GM06990 (cell line): Measurements from ENCODE around the gene KIF5C.

Experiments used
- DNase-seq: peaks from one replicate; pipeline ENCODE4 v3.0.0-alpha.2; 2011; ENCODE audit not compliant: insufficient read length; ENCODE audit errors: extremely low read depth
- H3K27me3 ChIP-seq: replicated peaks from 2 replicates; pipeline ENCODE4 v1.6.0; 2011; ENCODE audit warnings: low read length; ENCODE audit not compliant: control insufficient read depth, insufficient read depth
- H3K36me3 ChIP-seq: 2 replicates; pipeline ENCODE4 v1.5.1; 2011; ENCODE audit warnings: low read length; ENCODE audit not compliant: control insufficient read depth, insufficient read depth
- H3K4me3 ChIP-seq: replicated peaks from 2 replicates; pipeline ENCODE4 v1.5.1; 2011; ENCODE audit warnings: low read depth, mild to moderate bottlenecking, control low read depth, low read length
- CTCF ChIP-seq: IDR thresholded peaks from 2 replicates; pipeline ENCODE4 v1.5.1; 2011; ENCODE audit warnings: low read length, control low read depth, mild to moderate bottlenecking, inconsistent platforms; ENCODE audit not compliant: insufficient read depth, poor library complexity, severe bottlenecking

Gene KIF5C

GRCh38 chr2:149004836-149005235 is 129.8 kb downstream of the KIF5C start:
- H3K27me3 ChIP-seq: no peaks in the 10 kb centered on the region
- no peak for DNase-seq
- no peaks in the 10 kb centered on the region for H3K36me3 ChIP-seq
- no peak for TF ChIP-seq CTCF
- no peak overlapping the region for H3K4me3 ChIP-seq

GRCh38 chr2:149005471-149006077 is 130.5 kb downstream of the KIF5C start:
- H3K27me3 ChIP-seq: no peaks in the 10 kb centered on the region
- H3K4me3 ChIP-seq: no peak overlapping the region
- H3K36me3 ChIP-seq: no peaks in the 10 kb centered on the region
- TF ChIP-seq CTCF: no peak
- DNase-seq: no peak

GRCh38 chr2:149006883-149007543 is 132.0 kb downstream of the KIF5C start:
- no peaks in the 10 kb centered on the region for H3K36me3 ChIP-seq
- no peak for TF ChIP-seq CTCF
- no peaks in the 10 kb centered on the region for H3K27me3 ChIP-seq
- no peak for DNase-seq
- H3K4me3 ChIP-seq: no peak overlapping the region

- no peaks in the 10 kb centered on the region for H3K27me3 ChIP-seq
- no peaks in the 10 kb centered on the region for H3K36me3 ChIP-seq
- no peak overlapping the region for H3K4me3 ChIP-seq
- no peak for DNase-seq
- no peak for TF ChIP-seq CTCF
Measured at GRCh38 chr2:149008381-149008780, 133.4 kb downstream of the KIF5C start.

- Histone ChIP-seq H3K4me3 (no peak overlapping the region), H3K36me3 (no peaks in the 10 kb centered on the region), H3K27me3 (no peaks in the 10 kb centered on the region)
- DNase-seq: no peak
- TF ChIP-seq CTCF: no peak
Measured at GRCh38 chr2:149009576-149010461, 134.8 kb downstream of the KIF5C start.
